CD4-positive, CD25-positive, alpha-beta regulatory T cell (primary cell): ENCODE data around the gene MEGF8. TPM values are rescaled to one million over a fixed set of nuclear protein-coding genes. Genes with fewer than 3 reads are reported as not detected.

Experiments used
- polyA plus RNA-seq, 4 donors: library from polyadenylated mRNA; unstranded; fragments of 300-500 nt; fragmentation: Illumina TruSeq; gene quantifications; one replicate each; pipeline ENCODE4 v1.2.3, GENCODE V29; 2021
- total RNA-seq: library from RNA; stranded (reverse); gene quantifications from one replicate; pipeline ENCODE4 v1.2.3, GENCODE V29; 2022

Gene MEGF8
- total and polyA plus RNA-seq, 5 donors from 2014 or later, result 0.18 to 6.5 (median 0.22) TPM

Other genes starting within 250 kb of the MEGF8 start
- gene ZNF574, start 249.5 kb upstream of the MEGF8 start, total RNA-seq, result 24.0 TPM
- 10 to 100 TPM; 10.7 to 22.1 (median 15.5) TPM for gene ZNF574, start 249.5 kb upstream of the MEGF8 start, polyA plus RNA-seq
- 48.9 TPM for gene POU2F2, start 193.2 kb upstream of the MEGF8 start, total RNA-seq
- gene POU2F2, start 193.2 kb upstream of the MEGF8 start, polyA plus RNA-seq, result 1 to 10 TPM; 4.2 to 7.2 (median 6.4) TPM
- 99.8 TPM for gene DEDD2, start 108.0 kb upstream of the MEGF8 start, total RNA-seq
- gene DEDD2, start 108.0 kb upstream of the MEGF8 start, polyA plus RNA-seq, result 100 to 1,000 TPM; 155 to 179 (median 161) TPM
- 8.8 TPM for gene ZNF526, start 105.3 kb upstream of the MEGF8 start, total RNA-seq
- 1 to 10 TPM; 4.0 to 7.7 (median 5.3) TPM for gene ZNF526, start 105.3 kb upstream of the MEGF8 start, polyA plus RNA-seq
- gene GSK3A, start 83.0 kb upstream of the MEGF8 start, total RNA-seq, result 31.3 TPM
- gene GSK3A, start 83.0 kb upstream of the MEGF8 start, polyA plus RNA-seq, result 10 to 100 TPM; 12.0 to 16.0 (median 12.9) TPM
- 96.4 TPM for gene ERF, start 70.5 kb upstream of the MEGF8 start, total RNA-seq
- 1 to 10 TPM; 1.4 to 7.5 (median 2.6) TPM for gene ERF, start 70.5 kb upstream of the MEGF8 start, polyA plus RNA-seq
- gene CIC, start 56.4 kb upstream of the MEGF8 start, total RNA-seq, result 124 TPM
- under 1 TPM; 0.41 to 0.91 (median 0.68) TPM for gene CIC, start 56.4 kb upstream of the MEGF8 start, polyA plus RNA-seq
- not detected for gene PRR19, start 23.5 kb upstream of the MEGF8 start, total RNA-seq
- under 1 TPM; 0.10 to 0.83 (median 0.21) TPM for gene PRR19, start 23.5 kb upstream of the MEGF8 start, polyA plus RNA-seq
- 27.5 TPM for gene PAFAH1B3, start 23.0 kb upstream of the MEGF8 start, total RNA-seq
- gene PAFAH1B3, start 23.0 kb upstream of the MEGF8 start, polyA plus RNA-seq, result 10 to 100 TPM; 54.5 to 71.6 (median 59.8) TPM
- gene TMEM145, start 12.3 kb upstream of the MEGF8 start, total RNA-seq, result not detected
- not detected for gene TMEM145, start 12.3 kb upstream of the MEGF8 start, polyA plus RNA-seq
- not detected for gene CNFN, start 64.7 kb downstream of the MEGF8 start, total RNA-seq
- under 1 TPM in 2 of 4 donors, not detected in 2; 0.49 TPM for gene CNFN, start 64.7 kb downstream of the MEGF8 start, polyA plus RNA-seq
- 13.2 TPM for gene LIPE, start 101.8 kb downstream of the MEGF8 start, total RNA-seq
- gene LIPE, start 101.8 kb downstream of the MEGF8 start, polyA plus RNA-seq, result 1 to 10 TPM; 3.0 to 7.1 (median 5.4) TPM
- gene CXCL17, start 117.3 kb downstream of the MEGF8 start, total RNA-seq, result not detected
- under 1 TPM in 1 of 4 donors, not detected in 3; 0.28 TPM for gene CXCL17, start 117.3 kb downstream of the MEGF8 start, polyA plus RNA-seq
- 7.0 TPM for gene CEACAM1, start 202.8 kb downstream of the MEGF8 start, total RNA-seq
- 1 to 10 TPM; 4.0 to 6.9 (median 4.9) TPM for gene CEACAM1, start 202.8 kb downstream of the MEGF8 start, polyA plus RNA-seq